ENCODE measurements around the gene ESPL1.

ESPL1 gene

DNA sequence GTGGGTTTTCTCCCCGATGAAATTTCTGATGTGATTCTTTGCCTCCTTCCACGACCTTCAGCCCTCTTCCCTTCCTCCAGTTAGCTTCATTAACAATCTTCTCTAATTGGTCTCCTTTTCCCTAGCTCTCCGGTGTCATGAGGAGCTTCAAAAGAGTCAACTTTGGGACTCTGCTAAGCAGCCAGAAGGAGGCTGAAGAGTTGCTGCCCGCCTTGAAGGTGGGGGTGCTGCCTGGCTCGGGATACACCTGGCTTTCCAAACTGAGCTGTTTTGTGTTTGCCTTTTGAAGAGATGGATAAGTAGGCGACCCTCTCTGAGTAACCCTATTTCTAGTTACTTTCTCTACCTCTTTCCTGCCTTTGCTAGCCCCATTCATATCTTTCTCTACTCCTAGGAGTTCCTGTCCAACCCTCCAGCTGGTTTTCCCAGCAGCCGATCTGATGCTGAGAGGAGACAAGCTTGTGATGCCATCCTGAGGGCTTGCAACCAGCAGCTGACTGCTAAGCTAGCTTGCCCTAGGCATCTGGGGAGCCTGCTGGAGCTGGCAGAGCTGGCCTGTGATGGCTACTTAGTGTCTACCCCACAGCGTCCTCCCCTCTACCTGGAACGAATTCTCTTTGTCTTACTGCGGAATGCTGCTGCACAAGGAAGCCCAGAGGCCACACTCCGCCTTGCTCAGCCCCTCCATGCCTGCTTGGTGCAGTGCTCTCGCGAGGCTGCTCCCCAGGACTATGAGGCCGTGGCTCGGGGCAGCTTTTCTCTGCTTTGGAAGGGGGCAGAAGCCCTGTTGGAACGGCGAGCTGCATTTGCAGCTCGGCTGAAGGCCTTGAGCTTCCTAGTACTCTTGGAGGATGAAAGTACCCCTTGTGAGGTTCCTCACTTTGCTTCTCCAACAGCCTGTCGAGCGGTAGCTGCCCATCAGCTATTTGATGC is 797 bp downstream of the ESPL1 start:
- peak overlapping the region; percentile 50 for H2BK5ac ChIP-seq (ENCODE audit: low read length)
- H2BK120ac ChIP-seq (ENCODE audit: low read depth, low read length): no peak overlapping the region
- no CpG with 5 or more reads among the region's 20 CpGs for WGBS, 2 donors (ENCODE audit: extremely low coverage in 2 of 2, insufficient read length in 2 of 2, insufficient replicate concordance in 1 of 2)
- H3K4me3 ChIP-seq (ENCODE audit: low read length in 2 of 2): peak overlapping the region; percentile 90 to 98
- no peak overlapping the region for H3K27ac ChIP-seq (replicated peaks; ENCODE audit: low read length)
- no peak overlapping the region for H4K8ac ChIP-seq (ENCODE audit: low read depth, low read length)
- no peak overlapping the region for H3K18ac ChIP-seq (ENCODE audit: low read length)
- H3K4me1 ChIP-seq (ENCODE audit: control insufficient read depth in 2 of 2, insufficient read depth in 1 of 2, low read depth in 1 of 2, low read length in 2 of 2): peaks cover 10 to 13% of the 10 kb centered on the region in 2 donors
- no peak overlapping the region for H3K14ac ChIP-seq (ENCODE audit: low read length)
- no peak for DNase-seq (ENCODE audit: low spot score)
- no peak overlapping the region for H3K4ac ChIP-seq (ENCODE audit: low read length)
- no peak overlapping the region for H2BK12ac ChIP-seq (ENCODE audit: low read length)
- peaks cover 7% of the 10 kb centered on the region for H3K79me1 ChIP-seq (ENCODE audit: low read depth, low read length)
- no peak overlapping the region for H4K91ac ChIP-seq (ENCODE audit: low read depth, low read length, poor library complexity)
- no peaks in the 10 kb centered on the region for H3K9me3 ChIP-seq (replicated peaks in 1 of 2; ENCODE audit: control insufficient read depth in 2 of 2, insufficient read depth in 1 of 2, low read depth in 1 of 2, low read length in 2 of 2)
- H2AK5ac ChIP-seq (ENCODE audit: low read depth, low read length): no peak overlapping the region
- H3K27me3 ChIP-seq (ENCODE audit: control insufficient read depth in 3 of 3, insufficient read depth in 3 of 3, low read depth in 1 of 3, low read length in 3 of 3): no peaks in the 10 kb centered on the region
- peak overlapping the region; percentile 97 for H3K9ac ChIP-seq (ENCODE audit: low read depth, low read length, poor library complexity)
- H2AFZ ChIP-seq (ENCODE audit: low read length): peak overlapping the region; percentile 96
- no peak overlapping the region for H3K23ac ChIP-seq (ENCODE audit: low read depth, low read length, poor library complexity)
- no peak overlapping the region for H2BK15ac ChIP-seq (ENCODE audit: low read length)
- H3K36me3 ChIP-seq (replicated peaks in 1 of 2; ENCODE audit: control insufficient read depth in 2 of 2, insufficient read depth in 2 of 2, low read length in 2 of 2): peaks cover 27 to 43% of the 10 kb centered on the region in 2 donors
- peak overlapping the region; percentile 67 for H3K4me2 ChIP-seq (ENCODE audit: insufficient read depth, low read length, poor library complexity, severe bottlenecking)

- peaks cover 3 to 8% of the 10 kb centered on the region in 2 donors for H3K4me1 ChIP-seq (ENCODE audit: control insufficient read depth in 2 of 2, insufficient read depth in 1 of 2, low read depth in 1 of 2, low read length in 2 of 2)
- no peak overlapping the region for H3K23ac ChIP-seq (ENCODE audit: low read depth, low read length, poor library complexity)
- no peak overlapping the region for H2AFZ ChIP-seq (ENCODE audit: low read length)
- H3K14ac ChIP-seq (ENCODE audit: low read length): no peak overlapping the region
- no peaks in the 10 kb centered on the region for H3K27me3 ChIP-seq (ENCODE audit: control insufficient read depth in 3 of 3, insufficient read depth in 3 of 3, low read depth in 1 of 3, low read length in 3 of 3)
- H2BK15ac ChIP-seq (ENCODE audit: low read length): no peak overlapping the region
- no peak overlapping the region for H4K8ac ChIP-seq (ENCODE audit: low read depth, low read length)
- H2BK12ac ChIP-seq (ENCODE audit: low read length): no peak overlapping the region
- no CpG with 5 or more reads among the region's 5 CpGs for WGBS, 2 donors (ENCODE audit: extremely low coverage in 2 of 2, insufficient read length in 2 of 2, insufficient replicate concordance in 1 of 2)
- no peak overlapping the region for H3K4me3 ChIP-seq (ENCODE audit: low read length in 2 of 2)
- H3K36me3 ChIP-seq (replicated peaks in 1 of 2; ENCODE audit: control insufficient read depth in 2 of 2, insufficient read depth in 2 of 2, low read length in 2 of 2): peaks cover 59 to 90% of the 10 kb centered on the region in 2 donors
- no peak overlapping the region for H3K4ac ChIP-seq (ENCODE audit: low read length)
- H2BK120ac ChIP-seq (ENCODE audit: low read depth, low read length): no peak overlapping the region
- H4K91ac ChIP-seq (ENCODE audit: low read depth, low read length, poor library complexity): no peak overlapping the region
- H3K4me2 ChIP-seq (ENCODE audit: insufficient read depth, low read length, poor library complexity, severe bottlenecking): no peak overlapping the region
- H2BK5ac ChIP-seq (ENCODE audit: low read length): no peak overlapping the region
- peaks cover 0 to 2% of the 10 kb centered on the region in 2 donors for H3K9me3 ChIP-seq (replicated peaks in 1 of 2; ENCODE audit: control insufficient read depth in 2 of 2, insufficient read depth in 1 of 2, low read depth in 1 of 2, low read length in 2 of 2)
- H3K9ac ChIP-seq (ENCODE audit: low read depth, low read length, poor library complexity): no peak overlapping the region
- H3K27ac ChIP-seq (replicated peaks; ENCODE audit: low read length): no peak overlapping the region
- H3K79me1 ChIP-seq (ENCODE audit: low read depth, low read length): peaks cover 7% of the 10 kb centered on the region
- H2AK5ac ChIP-seq (ENCODE audit: low read depth, low read length): no peak overlapping the region
- no peak overlapping the region for H3K18ac ChIP-seq (ENCODE audit: low read length)
- DNase-seq (ENCODE audit: low spot score): no peak
Measured at GRCh38 chr12:53274445-53274844, 6.3 kb downstream of the ESPL1 start.

GRCh38 chr12:53276511-53276910 is 8.4 kb downstream of the ESPL1 start:
- Histone ChIP-seq H3K4me1 (ENCODE audit: control insufficient read depth in 2 of 2, insufficient read depth in 1 of 2, low read depth in 1 of 2, low read length in 2 of 2) (peaks cover 0 to 2% of the 10 kb centered on the region in 2 donors), H3K23ac (ENCODE audit: low read depth, low read length, poor library complexity) (no peak overlapping the region), H2AFZ (ENCODE audit: low read length) (no peak overlapping the region), H3K4me2 (ENCODE audit: insufficient read depth, low read length, poor library complexity, severe bottlenecking) (no peak overlapping the region), H2BK120ac (ENCODE audit: low read depth, low read length) (no peak overlapping the region), H2BK12ac (ENCODE audit: low read length) (no peak overlapping the region), H3K27ac (replicated peaks; ENCODE audit: low read length) (no peak overlapping the region), H3K9ac (ENCODE audit: low read depth, low read length, poor library complexity) (peak overlapping the region; percentile 21), H3K14ac (ENCODE audit: low read length) (no peak overlapping the region), H4K91ac (ENCODE audit: low read depth, low read length, poor library complexity) (no peak overlapping the region), H3K36me3 (replicated peaks in 1 of 2; ENCODE audit: control insufficient read depth in 2 of 2, insufficient read depth in 2 of 2, low read length in 2 of 2) (peaks cover 58 to 85% of the 10 kb centered on the region in 2 donors), H4K8ac (ENCODE audit: low read depth, low read length) (no peak overlapping the region), H3K4me3 (ENCODE audit: low read length in 2 of 2) (no peak overlapping the region), H2BK5ac (ENCODE audit: low read length) (peak overlapping the region; percentile 75), H3K18ac (ENCODE audit: low read length) (no peak overlapping the region), H2BK15ac (ENCODE audit: low read length) (no peak overlapping the region), H3K4ac (ENCODE audit: low read length) (peak overlapping the region; percentile 11), H3K9me3 (replicated peaks in 1 of 2; ENCODE audit: control insufficient read depth in 2 of 2, insufficient read depth in 1 of 2, low read depth in 1 of 2, low read length in 2 of 2) (peaks cover 0 to 2% of the 10 kb centered on the region in 2 donors), H2AK5ac (ENCODE audit: low read depth, low read length) (no peak overlapping the region), H3K27me3 (ENCODE audit: control insufficient read depth in 3 of 3, insufficient read depth in 3 of 3, low read depth in 1 of 3, low read length in 3 of 3) (no peaks in the 10 kb centered on the region), H3K79me1 (ENCODE audit: low read depth, low read length) (peaks cover 7% of the 10 kb centered on the region)
- no peak for DNase-seq (ENCODE audit: low spot score)
- WGBS, 2 donors (ENCODE audit: extremely low coverage in 2 of 2, insufficient read length in 2 of 2, insufficient replicate concordance in 1 of 2): no CpG with 5 or more reads among the region's 11 CpGs

GRCh38 chr12:53277981-53278380 is 9.9 kb downstream of the ESPL1 start:
- no peak overlapping the region for H2BK5ac ChIP-seq (ENCODE audit: low read length)
- WGBS, 2 donors (ENCODE audit: extremely low coverage in 2 of 2, insufficient read length in 2 of 2, insufficient replicate concordance in 1 of 2): no CpG with 5 or more reads among the region's 9 CpGs
- H3K4me2 ChIP-seq (ENCODE audit: insufficient read depth, low read length, poor library complexity, severe bottlenecking): no peak overlapping the region

More at GRCh38 chr12:53277981-53278380, 9.9 kb downstream of the ESPL1 start:
- Histone ChIP-seq H2AFZ (ENCODE audit: low read length) (no peak overlapping the region), H2BK120ac (ENCODE audit: low read depth, low read length) (no peak overlapping the region), H3K23ac (ENCODE audit: low read depth, low read length, poor library complexity) (no peak overlapping the region), H3K9me3 (replicated peaks in 1 of 2; ENCODE audit: control insufficient read depth in 2 of 2, insufficient read depth in 1 of 2, low read depth in 1 of 2, low read length in 2 of 2) (peaks cover 0 to 2% of the 10 kb centered on the region in 2 donors), H2BK12ac (ENCODE audit: low read length) (no peak overlapping the region), H3K4me1 (ENCODE audit: control insufficient read depth in 2 of 2, insufficient read depth in 1 of 2, low read depth in 1 of 2, low read length in 2 of 2) (peaks cover 0 to 2% of the 10 kb centered on the region in 2 donors), H3K79me1 (ENCODE audit: low read depth, low read length) (peaks cover 4% of the 10 kb centered on the region), H4K8ac (ENCODE audit: low read depth, low read length) (no peak overlapping the region), H2AK5ac (ENCODE audit: low read depth, low read length) (no peak overlapping the region), H3K27me3 (ENCODE audit: control insufficient read depth in 3 of 3, insufficient read depth in 3 of 3, low read depth in 1 of 3, low read length in 3 of 3) (no peaks in the 10 kb centered on the region), H2BK15ac (ENCODE audit: low read length) (no peak overlapping the region), H4K91ac (ENCODE audit: low read depth, low read length, poor library complexity) (no peak overlapping the region), H3K4ac (ENCODE audit: low read length) (no peak overlapping the region), H3K27ac (replicated peaks; ENCODE audit: low read length) (no peak overlapping the region), H3K18ac (ENCODE audit: low read length) (no peak overlapping the region), H3K14ac (ENCODE audit: low read length) (no peak overlapping the region), H3K36me3 (replicated peaks in 1 of 2; ENCODE audit: control insufficient read depth in 2 of 2, insufficient read depth in 2 of 2, low read length in 2 of 2) (peaks cover 64 to 88% of the 10 kb centered on the region in 2 donors), H3K4me3 (ENCODE audit: low read length in 2 of 2) (no peak overlapping the region), H3K9ac (ENCODE audit: low read depth, low read length, poor library complexity) (no peak overlapping the region)
- no peak for DNase-seq (ENCODE audit: low spot score)

Measured in neuronal stem cell (in vitro differentiated cells).